ENCODE measurements around the gene GNG7.

The GNG7 gene

GRCh38 chr19:2491130-2491801 lies 211.2 kb downstream of the GNG7 start:
- TF ChIP-seq CTCF (IDR thresholded peaks at IDR 0.05): no peak
- Histone ChIP-seq H3K27ac (no peak overlapping the region), H3K4me3 (no peak overlapping the region)
- no peak for DNase-seq (ENCODE audit: low spot score)

- no peak overlapping the region for H3K27ac ChIP-seq
- no peak for TF ChIP-seq CTCF (IDR thresholded peaks at IDR 0.05)
- DNase-seq (ENCODE audit: low spot score): no peak
- H3K4me3 ChIP-seq: no peak overlapping the region
Measured at GRCh38 chr19:2490659-2491058, 211.8 kb downstream of the GNG7 start.

- DNase-seq (ENCODE audit: low spot score): no peak
- no peak for TF ChIP-seq CTCF (IDR thresholded peaks at IDR 0.05)
- peak overlapping the region; percentile 65 to 80 for H3K27ac ChIP-seq
- peak overlapping the region; percentile 75 for H3K4me3 ChIP-seq
Measured at GRCh38 chr19:2488942-2489731, 213.4 kb downstream of the GNG7 start.

- DNase-seq (ENCODE audit: low spot score): no peak
- TF ChIP-seq CTCF (IDR thresholded peaks at IDR 0.05): no peak
- Histone ChIP-seq H3K4me3 (peak overlapping the region; percentile 75), H3K27ac (peak overlapping the region; percentile 65 to 80)
Measured at GRCh38 chr19:2488405-2488941, 214.0 kb downstream of the GNG7 start.

GRCh38 chr19:2487842-2488241 lies 214.7 kb downstream of the GNG7 start:
- TF ChIP-seq CTCF (IDR thresholded peaks at IDR 0.05): no peak
- DNase-seq (ENCODE audit: low spot score): no peak
- Histone ChIP-seq H3K4me3 (peak overlapping the region; percentile 75), H3K27ac (peak overlapping the region in 1 of 2 donors; percentile 80)

GRCh38 chr19:2487090-2487489 lies 215.4 kb downstream of the GNG7 start:
- no peak for TF ChIP-seq CTCF (IDR thresholded peaks at IDR 0.05)
- Histone ChIP-seq H3K4me3 (no peak overlapping the region), H3K27ac (no peak overlapping the region)
- DNase-seq (ENCODE audit: low spot score): no peak

All from coronary artery (tissue), 2 donors.